OCI-LY7 (cell line): ENCODE results near the gene OPRL1. TPM values are rescaled to one million over a fixed set of nuclear protein-coding genes. Genes with fewer than 3 reads are reported as not detected.

Experiments
- BruUV-seq: library from RNA; stranded (reverse); fragments of 400-500 nt; replicated peaks from 2 replicates; lab custom pipeline; 2021; lab: Mats Ljungman, UMichigan
- CTCF ChIA-PET: fragments of 300-600 bp; sonication (Branson Sonifier 250); formaldehyde crosslinking; loops from one replicate; lab custom pipeline; 2022; ENCODE audit warnings: antibody characterized with exemption; ENCODE audit not compliant: unreplicated experiment; lab: Charles Lee
- POLR2A ChIA-PET: fragments of 300-600 bp; sonication (Branson Sonifier 250); formaldehyde crosslinking; loops from one replicate; lab custom pipeline; 2022; ENCODE audit warnings: antibody characterized with exemption; lab: Charles Lee
- DNase-seq: peaks from one replicate; pipeline ENCODE4 v3.0.0-alpha.2; 2015; ENCODE audit warnings: low spot score
- H2AFZ ChIP-seq: fragments of 200-600 bp; sonication (generic), shearing (Covaris generic); 2 replicates; pipeline ENCODE4 v1.6.1; 2014; ENCODE audit warnings: mild to moderate bottlenecking, antibody characterized with exemption, low read length, moderate library complexity
- H3K27ac ChIP-seq: fragments of 200-600 bp; sonication (generic); 2 replicates; pipeline ENCODE4 v1.5.1; 2014; ENCODE audit warnings: mixed run types, low read depth, mild to moderate bottlenecking, moderate library complexity, low read length, inconsistent platforms; ENCODE audit not compliant: poor library complexity, severe bottlenecking
- H3K36me3 ChIP-seq: fragments of 200-600 bp; sonication (generic); 2 replicates; pipeline ENCODE4 v1.6.1; 2014; ENCODE audit warnings: mild to moderate bottlenecking, antibody characterized with exemption, low read length, moderate library complexity, mixed read lengths; ENCODE audit not compliant: insufficient read depth
- H3K4me1 ChIP-seq: fragments of 200-600 bp; sonication (generic); 2 replicates; pipeline ENCODE4 v1.5.1; 2014; ENCODE audit warnings: mild to moderate bottlenecking, low read length; ENCODE audit not compliant: insufficient read depth, poor library complexity, severe bottlenecking
- H3K4me2 ChIP-seq: fragments of 200-600 bp; sonication (generic); 2 replicates; pipeline ENCODE4 v1.6.1; 2014; ENCODE audit warnings: mild to moderate bottlenecking, low read length
- H3K4me3 ChIP-seq: fragments of 200-600 bp; sonication (generic); 2 replicates; pipeline ENCODE4 v1.5.1; 2014; ENCODE audit warnings: mild to moderate bottlenecking, low read depth, low read length; ENCODE audit not compliant: poor library complexity, severe bottlenecking
- H3K79me2 ChIP-seq: fragments of 200-600 bp; sonication (generic); 2 replicates; pipeline ENCODE4 v1.6.1; 2016; ENCODE audit warnings: low read depth, mild to moderate bottlenecking, low read length, moderate library complexity, mixed read lengths; ENCODE audit not compliant: insufficient read depth
- H3K9me2 ChIP-seq: fragments of 200-600 bp; sonication (generic); 2 replicates; pipeline ENCODE4 v1.6.1; 2016; ENCODE audit warnings: mild to moderate bottlenecking, low read length, mixed read lengths; ENCODE audit not compliant: insufficient read depth
- H3K9me3 ChIP-seq: fragments of 200-600 bp; sonication (generic); 2 replicates; pipeline ENCODE4 v1.6.1; 2014; ENCODE audit warnings: mild to moderate bottlenecking, mixed run types, low read length, mixed read lengths
- H4K20me1 ChIP-seq: fragments of 200-600 bp; sonication (generic); 2 replicates; pipeline ENCODE4 v1.6.1; 2014; ENCODE audit warnings: mild to moderate bottlenecking, antibody characterized with exemption, low read length, moderate library complexity, mixed read lengths; ENCODE audit not compliant: insufficient read depth
- EZH2phosphoT487 ChIP-seq: fragments of 200-600 bp; sonication (generic); IDR thresholded peaks from 2 replicates; pipeline ENCODE4 v1.6.1; 2018; ENCODE audit warnings: low read depth, borderline replicate concordance, mild to moderate bottlenecking, mixed run types, antibody characterized with exemption, low read length, moderate library complexity, mixed read lengths
- intact Hi-C: fragments of 100-400 bp; cut with micrococcal nuclease; formaldehyde crosslinking; loops from one replicate; pipeline ENCODE4 v1.10.0; 2022; ENCODE audit not compliant: unreplicated experiment
- total RNA-seq, 2 experiments: library from RNA; depleted of rRNA in 1 of 2; stranded (reverse); fragments of >200 nt in 1 of 2; shearing (Covaris generic) in 1 of 2; gene quantifications; 2 replicates each; pipeline ENCODE4 v1.2.3, GENCODE V29; 2014 to 2022
- TF ChIP-seq, protein P1 (sequence below): fragments of 200-600 bp; sonication (generic); conservative IDR thresholded peaks from 2 replicates; pipeline ENCODE4 v1.5.1; 2014; ENCODE audit warnings: mild to moderate bottlenecking, antibody characterized with exemption, low read length, moderate library complexity, mixed read lengths

The OPRL1 gene
- total RNA-seq, 2 experiments from 2014 or later = 6.4 to 7.6 TPM

DNA sequence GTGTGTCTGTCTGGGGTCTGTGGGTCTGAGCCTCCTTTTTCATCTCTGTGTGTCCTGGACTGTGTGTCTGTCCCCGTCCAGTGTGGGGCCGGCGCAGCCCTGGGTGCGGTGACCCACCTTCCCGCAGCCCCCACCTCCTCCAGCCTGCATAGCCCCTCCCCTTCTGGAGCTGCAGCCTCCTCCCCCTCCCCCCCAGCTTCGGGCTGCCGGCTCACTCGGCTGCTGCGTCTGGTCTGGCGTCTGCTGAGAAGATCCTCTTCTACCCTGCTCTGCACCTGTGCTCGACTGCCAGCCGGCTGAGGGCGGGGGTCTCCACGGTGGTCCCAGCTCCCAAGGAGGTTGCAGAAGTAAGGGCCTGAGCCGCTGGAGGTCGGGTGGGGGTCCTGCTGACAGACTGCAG is 11.9 kb downstream of the OPRL1 start:
- Histone ChIP-seq H3K4me3 (no peak overlapping the region), H3K4me2 (no peak overlapping the region), H4K20me1 (no peaks in the 10 kb centered on the region), H3K9me2 (no peaks in the 10 kb centered on the region), H2AFZ (no peak overlapping the region), H3K36me3 (no peaks in the 10 kb centered on the region), H3K79me2 (no peaks in the 10 kb centered on the region), H3K4me1 (peaks cover 4% of the 10 kb centered on the region), H3K27ac (no peak overlapping the region), H3K9me3 (no peaks in the 10 kb centered on the region)
- ChIA-PET CTCF (interaction anchor here (0.5 kb wide), 1 partner anchor 22 kb away, joined by 3 read pairs; no protein-coding TSS in a partner anchor), POLR2A (no interaction called here)
- BruUV-seq = no TSS peak
- DNase-seq = no peak
- TF ChIP-seq EZH2phosphoT487 = no peak
- TF ChIP-seq, protein P1, sequence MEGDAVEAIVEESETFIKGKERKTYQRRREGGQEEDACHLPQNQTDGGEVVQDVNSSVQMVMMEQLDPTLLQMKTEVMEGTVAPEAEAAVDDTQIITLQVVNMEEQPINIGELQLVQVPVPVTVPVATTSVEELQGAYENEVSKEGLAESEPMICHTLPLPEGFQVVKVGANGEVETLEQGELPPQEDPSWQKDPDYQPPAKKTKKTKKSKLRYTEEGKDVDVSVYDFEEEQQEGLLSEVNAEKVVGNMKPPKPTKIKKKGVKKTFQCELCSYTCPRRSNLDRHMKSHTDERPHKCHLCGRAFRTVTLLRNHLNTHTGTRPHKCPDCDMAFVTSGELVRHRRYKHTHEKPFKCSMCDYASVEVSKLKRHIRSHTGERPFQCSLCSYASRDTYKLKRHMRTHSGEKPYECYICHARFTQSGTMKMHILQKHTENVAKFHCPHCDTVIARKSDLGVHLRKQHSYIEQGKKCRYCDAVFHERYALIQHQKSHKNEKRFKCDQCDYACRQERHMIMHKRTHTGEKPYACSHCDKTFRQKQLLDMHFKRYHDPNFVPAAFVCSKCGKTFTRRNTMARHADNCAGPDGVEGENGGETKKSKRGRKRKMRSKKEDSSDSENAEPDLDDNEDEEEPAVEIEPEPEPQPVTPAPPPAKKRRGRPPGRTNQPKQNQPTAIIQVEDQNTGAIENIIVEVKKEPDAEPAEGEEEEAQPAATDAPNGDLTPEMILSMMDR = no peak
- intact Hi-C loops = no loop called here

DNA sequence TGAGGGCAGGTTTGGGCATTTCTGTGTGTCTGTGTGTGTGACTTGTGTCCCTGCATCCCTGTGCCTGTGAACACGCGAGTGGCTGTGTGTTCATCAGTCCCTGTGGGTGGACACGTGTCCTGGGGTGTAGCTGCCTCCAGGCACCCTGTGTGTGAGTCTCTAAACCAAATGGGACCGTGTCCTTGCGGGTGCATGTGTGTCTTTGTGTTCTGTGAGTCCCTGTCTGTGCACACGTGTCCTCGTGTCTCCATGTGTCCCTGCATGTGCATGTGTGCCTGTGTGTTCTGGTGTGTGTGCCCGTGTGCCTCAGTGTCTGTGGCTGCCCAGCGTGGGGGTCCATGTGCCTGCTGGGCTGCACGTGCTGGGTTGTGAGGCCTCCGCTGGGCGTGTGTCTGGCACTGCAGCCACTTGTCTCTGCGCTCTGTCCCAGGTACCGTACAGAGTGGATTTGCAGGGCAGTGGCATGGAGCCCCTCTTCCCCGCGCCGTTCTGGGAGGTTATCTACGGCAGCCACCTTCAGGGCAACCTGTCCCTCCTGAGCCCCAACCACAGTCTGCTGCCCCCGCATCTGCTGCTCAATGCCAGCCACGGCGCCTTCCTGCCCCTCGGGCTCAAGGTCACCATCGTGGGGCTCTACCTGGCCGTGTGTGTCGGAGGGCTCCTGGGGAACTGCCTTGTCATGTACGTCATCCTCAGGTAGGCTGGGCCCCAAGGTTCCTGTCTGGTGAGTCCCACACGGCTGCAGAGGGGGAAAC is 12.6 kb downstream of the OPRL1 start:
- no peaks in the 10 kb centered on the region for H3K9me3 ChIP-seq
- intact Hi-C loops = no loop called here
- no peak overlapping the region for H3K4me2 ChIP-seq
- CTCF ChIA-PET = no interaction called here
- peaks cover 4% of the 10 kb centered on the region for H3K4me1 ChIP-seq
- no peaks in the 10 kb centered on the region for H3K79me2 ChIP-seq
- POLR2A ChIA-PET = no interaction called here
- no peak overlapping the region for H3K4me3 ChIP-seq
- no peaks in the 10 kb centered on the region for H3K9me2 ChIP-seq
- DNase-seq = no peak
- no peak for TF ChIP-seq EZH2phosphoT487
- TF ChIP-seq, protein P1 = no peak
- no peak overlapping the region for H2AFZ ChIP-seq
- H4K20me1 ChIP-seq = no peaks in the 10 kb centered on the region
- no peak overlapping the region for H3K27ac ChIP-seq
- no peaks in the 10 kb centered on the region for H3K36me3 ChIP-seq
- no TSS peak for BruUV-seq

DNA sequence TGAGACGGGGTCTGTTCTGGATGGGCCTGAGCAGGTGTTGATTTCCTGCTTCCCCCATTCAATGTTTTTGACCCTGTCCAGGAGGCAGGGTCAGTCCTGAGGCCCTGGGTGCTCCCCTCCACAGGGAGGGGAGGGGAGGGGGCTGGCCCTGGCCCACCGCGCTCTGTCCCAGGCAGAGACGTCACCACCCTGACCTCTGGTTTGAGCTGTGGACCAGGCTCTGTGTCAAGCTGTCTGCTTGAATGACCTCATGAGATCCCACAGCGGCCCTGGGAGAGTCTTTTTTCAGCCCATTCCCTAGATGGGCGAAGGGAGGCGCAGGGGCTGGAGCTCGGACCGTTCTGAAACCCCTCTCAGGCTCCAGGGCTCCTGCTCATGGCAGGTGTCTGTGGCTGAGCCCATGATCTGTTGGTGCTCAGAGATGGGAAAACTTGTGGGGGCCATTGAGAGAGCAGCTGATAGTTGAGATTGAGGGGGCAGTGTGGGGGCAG is 13.2 kb downstream of the OPRL1 start:
- H3K4me3 ChIP-seq = no peak overlapping the region
- CTCF ChIA-PET = no interaction called here
- no peaks in the 10 kb centered on the region for H3K9me2 ChIP-seq
- no peak overlapping the region for H3K27ac ChIP-seq
- H3K4me1 ChIP-seq = peaks cover 4% of the 10 kb centered on the region
- no peaks in the 10 kb centered on the region for H4K20me1 ChIP-seq
- no peaks in the 10 kb centered on the region for H3K79me2 ChIP-seq
- intact Hi-C loops = no loop called here
- no peak overlapping the region for H2AFZ ChIP-seq
- BruUV-seq = no TSS peak
- H3K36me3 ChIP-seq = no peaks in the 10 kb centered on the region
- POLR2A ChIA-PET = no interaction called here
- TF ChIP-seq, protein P1 = no peak
- TF ChIP-seq EZH2phosphoT487 = no peak
- no peak overlapping the region for H3K4me2 ChIP-seq
- no peak for DNase-seq
- H3K9me3 ChIP-seq = no peaks in the 10 kb centered on the region
